HEK293 (cell line): ENCODE data around the gene AGAP1.

ENCODE experiments used
- CTCF ChIA-PET: fragments of 350-600 bp; formaldehyde crosslinking; extraction: SDS; loops from one replicate; lab custom pipeline; 2021; ENCODE audit warnings: antibody characterized with exemption; lab: Yijun Ruan, JAX
- POLR2A ChIA-PET: fragments of 300-600 bp; formaldehyde crosslinking; extraction: SDS; loops from one replicate; lab custom pipeline; 2020; ENCODE audit warnings: antibody characterized with exemption, inconsistent platforms; lab: Yijun Ruan, JAX
- H3K27ac ChIP-seq: fragments of 200-500 bp; sonication (Bioruptor generic); 2 replicates; pipeline ENCODE4 v1.5.1; 2014; ENCODE audit warnings: low read depth, low read length, control low read depth, inconsistent platforms; ENCODE audit errors: extremely low read depth
- H3K36me3 ChIP-seq, 2 experiments: fragments of 200-500 bp in 1 of 2; sonication (Bioruptor generic) in 1 of 2; 1 replicate in 1 of 2; 2 replicates in 1 of 2; pipeline ENCODE4 v1.5.1; 2014 to 2017; ENCODE audit warnings: inconsistent platforms in 2 of 2, low read length in 2 of 2; ENCODE audit not compliant: control insufficient read depth in 2 of 2, insufficient read depth in 1 of 2
- H3K4me1 ChIP-seq: fragments of 200-500 bp; sonication (Bioruptor generic); 2 replicates; pipeline ENCODE4 v1.5.1; 2014; ENCODE audit warnings: mild to moderate bottlenecking, low read length, inconsistent platforms; ENCODE audit not compliant: control insufficient read depth, insufficient read depth
- H3K4me3 ChIP-seq: 2 replicates; pipeline ENCODE4 v1.5.1; 2011; ENCODE audit warnings: low read depth, mild to moderate bottlenecking, control low read depth, low read length, moderate library complexity
- H3K9me3 ChIP-seq: fragments of 200-500 bp; sonication (Bioruptor generic); 2 replicates; pipeline ENCODE4 v1.5.1; 2014; ENCODE audit warnings: low read depth, low read length, inconsistent platforms; ENCODE audit not compliant: control insufficient read depth, insufficient read depth
- REPIN1 ChIP-seq: fragments of 450-650 bp; formaldehyde crosslinking; IDR thresholded peaks from 2 replicates; pipeline ENCODE4 v1.5.1; 2017; ENCODE audit warnings: missing biosample characterization, missing genetic modification characterization, low read depth
- SP3 ChIP-seq: fragments of 450-650 bp; formaldehyde crosslinking; IDR thresholded peaks from 2 replicates; pipeline ENCODE4 v1.5.1; 2016; ENCODE audit warnings: missing biosample characterization, missing genetic modification characterization
- SP7 ChIP-seq: fragments of 450-650 bp; formaldehyde crosslinking; IDR thresholded peaks from 2 replicates; pipeline ENCODE4 v1.5.1; 2016; ENCODE audit warnings: missing biosample characterization, missing genetic modification characterization
- ZBTB17 ChIP-seq: fragments of 450-650 bp; formaldehyde crosslinking; IDR thresholded peaks from 2 replicates; pipeline ENCODE4 v1.5.1; 2016; ENCODE audit warnings: missing biosample characterization, missing genetic modification characterization
- ZNF121 ChIP-seq: fragments of 450-650 bp; formaldehyde crosslinking; IDR thresholded peaks from 2 replicates; pipeline ENCODE4 v1.5.1; 2016; ENCODE audit warnings: missing biosample characterization, missing genetic modification characterization
- ZNF132 ChIP-seq: fragments of 450-650 bp; formaldehyde crosslinking; IDR thresholded peaks from 2 replicates; pipeline ENCODE4 v1.5.1; 2017; ENCODE audit warnings: missing biosample characterization, missing genetic modification characterization, borderline replicate concordance
- ZNF169 ChIP-seq: fragments of 450-650 bp; formaldehyde crosslinking; IDR thresholded peaks from 2 replicates; pipeline ENCODE4 v1.5.1; 2016; ENCODE audit warnings: missing biosample characterization, missing genetic modification characterization
- ZNF184 ChIP-seq: fragments of 450-650 bp; IDR thresholded peaks from 2 replicates; pipeline ENCODE4 v1.5.1; 2018; ENCODE audit warnings: missing biosample characterization, mild to moderate bottlenecking, missing genetic modification characterization
- ZNF23 ChIP-seq: fragments of 450-650 bp; formaldehyde crosslinking; IDR thresholded peaks from 2 replicates; pipeline ENCODE4 v1.5.1; 2016; ENCODE audit warnings: missing biosample characterization, missing genetic modification characterization, borderline replicate concordance
- ZNF350 ChIP-seq: fragments of 450-650 bp; formaldehyde crosslinking; IDR thresholded peaks from 2 replicates; pipeline ENCODE4 v1.5.0; 2017; ENCODE audit warnings: missing biosample characterization, mild to moderate bottlenecking, missing genetic modification characterization
- ZNF530 ChIP-seq: fragments of 450-650 bp; formaldehyde crosslinking; IDR thresholded peaks from 2 replicates; pipeline ENCODE4 v1.5.1; 2016; ENCODE audit warnings: low read depth, missing biosample characterization, missing genetic modification characterization
- ZNF600 ChIP-seq: fragments of 450-650 bp; formaldehyde crosslinking; IDR thresholded peaks from 2 replicates; pipeline ENCODE4 v1.5.1; 2016; ENCODE audit warnings: missing biosample characterization, missing genetic modification characterization
- ZNF776 ChIP-seq: fragments of 450-650 bp; formaldehyde crosslinking; IDR thresholded peaks from 2 replicates; pipeline ENCODE4 v1.5.0; 2017; ENCODE audit warnings: missing biosample characterization, missing genetic modification characterization, borderline replicate concordance
- ZSCAN23 ChIP-seq: fragments of 450-650 bp; formaldehyde crosslinking; IDR thresholded peaks from 2 replicates; pipeline ENCODE4 v1.5.1; 2016; ENCODE audit warnings: missing biosample characterization, missing genetic modification characterization
- TF ChIP-seq, protein P1 (sequence below): fragments of 450-650 bp; formaldehyde crosslinking; IDR thresholded peaks from 2 replicates; pipeline ENCODE4 v1.5.1; 2016; ENCODE audit warnings: missing biosample characterization, missing genetic modification characterization, low read depth
- TF ChIP-seq, protein P2 (sequence below): fragments of 450-650 bp; formaldehyde crosslinking; IDR thresholded peaks from 2 replicates; pipeline ENCODE4 v1.5.1; 2016; ENCODE audit warnings: missing biosample characterization, missing genetic modification characterization
- TF ChIP-seq, protein P3 (sequence below): fragments of 450-650 bp; formaldehyde crosslinking; IDR thresholded peaks from 2 replicates; pipeline ENCODE4 v1.5.1; 2016; ENCODE audit warnings: missing biosample characterization, missing genetic modification characterization
- TF ChIP-seq, protein P4 (sequence below): fragments of 450-650 bp; formaldehyde crosslinking; IDR thresholded peaks from 2 replicates; pipeline ENCODE4 v1.5.1; 2016; ENCODE audit warnings: missing biosample characterization, missing genetic modification characterization

Gene AGAP1

DNA sequence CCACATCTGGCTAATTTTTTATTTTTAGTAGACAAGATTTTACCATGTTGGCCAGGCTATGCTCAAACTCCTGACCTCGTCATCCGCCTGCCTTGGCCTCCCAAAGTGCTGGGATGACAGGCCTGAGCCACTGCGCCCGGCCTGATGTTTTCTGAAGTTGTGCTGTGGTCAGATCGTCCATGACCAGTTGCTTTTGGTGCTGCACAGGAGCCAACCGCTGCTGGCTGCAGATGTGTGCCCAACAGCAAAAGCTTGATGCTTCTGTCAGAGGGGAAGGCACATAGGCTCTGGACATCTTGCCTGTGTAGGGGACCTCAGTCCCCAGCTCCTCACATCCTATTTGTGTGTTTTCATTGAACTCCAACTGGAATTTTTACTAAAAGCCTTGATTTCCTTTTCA, 218.3 kb downstream of the AGAP1 start (continued):
- TF ChIP-seq ZNF132 (tag by site-specific recombination): no peak
- TF ChIP-seq ZNF776 (tag by site-specific recombination): no peak
- no peak for TF ChIP-seq ZNF184
- TF ChIP-seq, protein P1, sequence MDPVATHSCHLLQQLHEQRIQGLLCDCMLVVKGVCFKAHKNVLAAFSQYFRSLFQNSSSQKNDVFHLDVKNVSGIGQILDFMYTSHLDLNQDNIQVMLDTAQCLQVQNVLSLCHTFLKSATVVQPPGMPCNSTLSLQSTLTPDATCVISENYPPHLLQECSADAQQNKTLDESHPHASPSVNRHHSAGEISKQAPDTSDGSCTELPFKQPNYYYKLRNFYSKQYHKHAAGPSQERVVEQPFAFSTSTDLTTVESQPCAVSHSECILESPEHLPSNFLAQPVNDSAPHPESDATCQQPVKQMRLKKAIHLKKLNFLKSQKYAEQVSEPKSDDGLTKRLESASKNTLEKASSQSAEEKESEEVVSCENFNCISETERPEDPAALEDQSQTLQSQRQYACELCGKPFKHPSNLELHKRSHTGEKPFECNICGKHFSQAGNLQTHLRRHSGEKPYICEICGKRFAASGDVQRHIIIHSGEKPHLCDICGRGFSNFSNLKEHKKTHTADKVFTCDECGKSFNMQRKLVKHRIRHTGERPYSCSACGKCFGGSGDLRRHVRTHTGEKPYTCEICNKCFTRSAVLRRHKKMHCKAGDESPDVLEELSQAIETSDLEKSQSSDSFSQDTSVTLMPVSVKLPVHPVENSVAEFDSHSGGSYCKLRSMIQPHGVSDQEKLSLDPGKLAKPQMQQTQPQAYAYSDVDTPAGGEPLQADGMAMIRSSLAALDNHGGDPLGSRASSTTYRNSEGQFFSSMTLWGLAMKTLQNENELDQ (tag by site-specific recombination): no peak

DNA sequence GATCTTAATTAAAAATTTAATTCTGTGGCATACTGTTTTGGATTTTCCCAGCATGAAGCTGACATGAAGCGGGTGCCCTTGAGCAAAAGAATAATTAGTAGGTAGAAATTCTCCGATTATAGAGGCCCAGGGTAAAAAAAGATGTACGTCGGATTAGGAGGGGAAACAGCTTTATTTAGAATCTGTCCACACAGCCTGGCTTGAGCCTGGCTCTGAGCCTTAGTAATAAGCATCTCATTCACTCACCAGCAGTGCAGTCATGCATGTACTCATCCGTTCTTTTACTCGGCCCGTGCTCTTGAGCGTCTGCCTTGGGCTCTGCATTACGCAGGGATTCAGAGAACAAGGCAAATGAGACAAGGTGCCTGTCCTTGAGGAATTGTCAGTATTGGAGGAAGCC, 219.3 kb downstream of the AGAP1 start:
- Histone ChIP-seq H3K4me3 (no peak overlapping the region), H3K9me3 (no peaks in the 10 kb centered on the region), H3K4me1 (peaks cover 6% of the 10 kb centered on the region), H3K36me3 (peaks cover 0 to 28% of the 10 kb centered on the region in 2 experiments; a peak in 1 of 3 replicates), H3K27ac (no peak overlapping the region)
- CTCF ChIA-PET: interaction anchor here (0.6 to 0.8 kb wide), 2 partner anchors 28 to 34 kb away, joined by 3 read pairs; no protein-coding TSS in a partner anchor
- POLR2A ChIA-PET: no interaction called here
- TF ChIP-seq ZNF600 (no peak), ZSCAN23 (tag by site-specific recombination) (no peak), ZNF530 (no peak), ZNF121 (tag by site-specific recombination) (no peak), REPIN1 (tag by site-specific recombination) (no peak), SP3 (no peak), ZBTB17 (tag by site-specific recombination) (no peak), SP7 (tag by site-specific recombination) (no peak), ZNF23 (no peak), ZNF350 (tag by site-specific recombination) (no peak), ZNF169 (tag by site-specific recombination) (no peak)
- TF ChIP-seq, protein P2, sequence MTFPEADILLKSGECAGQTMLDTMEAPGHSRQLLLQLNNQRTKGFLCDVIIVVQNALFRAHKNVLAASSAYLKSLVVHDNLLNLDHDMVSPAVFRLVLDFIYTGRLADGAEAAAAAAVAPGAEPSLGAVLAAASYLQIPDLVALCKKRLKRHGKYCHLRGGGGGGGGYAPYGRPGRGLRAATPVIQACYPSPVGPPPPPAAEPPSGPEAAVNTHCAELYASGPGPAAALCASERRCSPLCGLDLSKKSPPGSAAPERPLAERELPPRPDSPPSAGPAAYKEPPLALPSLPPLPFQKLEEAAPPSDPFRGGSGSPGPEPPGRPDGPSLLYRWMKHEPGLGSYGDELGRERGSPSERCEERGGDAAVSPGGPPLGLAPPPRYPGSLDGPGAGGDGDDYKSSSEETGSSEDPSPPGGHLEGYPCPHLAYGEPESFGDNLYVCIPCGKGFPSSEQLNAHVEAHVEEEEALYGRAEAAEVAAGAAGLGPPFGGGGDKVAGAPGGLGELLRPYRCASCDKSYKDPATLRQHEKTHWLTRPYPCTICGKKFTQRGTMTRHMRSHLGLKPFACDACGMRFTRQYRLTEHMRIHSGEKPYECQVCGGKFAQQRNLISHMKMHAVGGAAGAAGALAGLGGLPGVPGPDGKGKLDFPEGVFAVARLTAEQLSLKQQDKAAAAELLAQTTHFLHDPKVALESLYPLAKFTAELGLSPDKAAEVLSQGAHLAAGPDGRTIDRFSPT (tag by site-specific recombination): no peak
- TF ChIP-seq, protein P3, sequence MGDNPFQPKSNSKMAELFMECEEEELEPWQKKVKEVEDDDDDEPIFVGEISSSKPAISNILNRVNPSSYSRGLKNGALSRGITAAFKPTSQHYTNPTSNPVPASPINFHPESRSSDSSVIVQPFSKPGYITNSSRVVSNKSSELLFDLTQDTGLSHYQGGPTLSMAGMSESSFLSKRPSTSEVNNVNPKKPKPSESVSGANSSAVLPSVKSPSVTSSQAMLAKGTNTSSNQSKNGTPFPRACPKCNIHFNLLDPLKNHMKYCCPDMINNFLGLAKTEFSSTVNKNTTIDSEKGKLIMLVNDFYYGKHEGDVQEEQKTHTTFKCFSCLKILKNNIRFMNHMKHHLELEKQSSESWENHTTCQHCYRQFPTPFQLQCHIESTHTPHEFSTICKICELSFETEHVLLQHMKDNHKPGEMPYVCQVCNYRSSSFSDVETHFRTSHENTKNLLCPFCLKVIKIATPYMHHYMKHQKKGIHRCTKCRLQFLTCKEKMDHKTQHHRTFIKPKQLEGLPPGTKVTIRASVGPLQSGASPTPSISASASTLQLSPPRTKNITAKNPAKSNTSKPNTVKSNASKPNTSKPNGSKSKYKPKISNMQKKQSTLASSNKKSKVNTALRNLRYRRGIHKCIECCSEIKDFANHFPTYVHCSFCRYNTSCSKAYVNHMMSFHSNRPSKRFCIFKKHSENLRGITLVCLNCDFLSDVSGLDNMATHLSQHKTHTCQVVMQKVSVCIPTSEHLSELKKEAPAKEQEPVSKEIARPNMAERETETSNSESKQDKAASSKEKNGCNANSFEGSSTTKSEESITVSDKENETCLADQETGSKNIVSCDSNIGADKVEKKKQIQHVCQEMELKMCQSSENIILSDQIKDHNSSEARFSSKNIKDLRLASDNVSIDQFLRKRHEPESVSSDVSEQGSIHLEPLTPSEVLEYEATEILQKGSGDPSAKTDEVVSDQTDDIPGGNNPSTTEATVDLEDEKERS (tag by site-specific recombination): no peak
- TF ChIP-seq, protein P4, sequence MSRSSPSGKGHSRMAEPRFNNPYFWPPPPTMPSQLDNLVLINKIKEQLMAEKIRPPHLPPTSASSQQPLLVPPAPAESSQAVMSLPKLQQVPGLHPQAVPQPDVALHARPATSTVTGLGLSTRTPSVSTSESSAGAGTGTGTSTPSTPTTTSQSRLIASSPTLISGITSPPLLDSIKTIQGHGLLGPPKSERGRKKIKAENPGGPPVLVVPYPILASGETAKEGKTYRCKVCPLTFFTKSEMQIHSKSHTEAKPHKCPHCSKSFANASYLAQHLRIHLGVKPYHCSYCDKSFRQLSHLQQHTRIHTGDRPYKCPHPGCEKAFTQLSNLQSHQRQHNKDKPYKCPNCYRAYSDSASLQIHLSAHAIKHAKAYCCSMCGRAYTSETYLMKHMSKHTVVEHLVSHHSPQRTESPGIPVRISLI (tag by site-specific recombination): no peak
- TF ChIP-seq, all 188 proteins: peak for 0
